K562 (cell line): ENCODE measurements around the gene ZNF800. TPM values are rescaled to one million over a fixed set of nuclear protein-coding genes. Genes with fewer than 3 reads are reported as not detected.

ENCODE experiments used
- BRD4 ChIP-seq: fragments of 200-600 bp; sonication (generic); IDR thresholded peaks from 2 replicates; pipeline ENCODE4 v1.6.1; 2017; ENCODE audit warnings: inconsistent platforms
- CAMTA2 ChIP-seq: fragments of 250-450 bp; sonication (Bioruptor Pico); conservative IDR thresholded peaks from 2 replicates; pipeline ENCODE4 v1.5.1; 2022
- CEBPB ChIP-seq: fragments of 450-650 bp; IDR thresholded peaks from 2 replicates; pipeline ENCODE4 v1.6.1; 2016; ENCODE audit warnings: missing genetic modification characterization, missing compliant biosample characterization
- NFATC3 ChIP-seq: fragments of 450-650 bp; IDR thresholded peaks from 2 replicates; pipeline ENCODE4 v1.6.1; 2017; ENCODE audit warnings: mild to moderate bottlenecking
- RBM39 ChIP-seq: fragments of 200-400 bp; formaldehyde crosslinking; optimal IDR thresholded peaks from 2 replicates; pipeline ENCODE3; 2018; ENCODE audit warnings: low read depth, low read length
- TFAM ChIP-seq: fragments of 250-450 bp; sonication (Bioruptor Pico); conservative IDR thresholded peaks from 2 replicates; pipeline ENCODE4 v1.5.0; 2021; ENCODE audit warnings: mild to moderate bottlenecking, moderate library complexity
- ZNF561 ChIP-seq: fragments of 450-650 bp; formaldehyde crosslinking; conservative IDR thresholded peaks from 2 replicates; pipeline ENCODE4 v1.4.0; 2020; ENCODE audit warnings: mild to moderate bottlenecking, moderate library complexity
- ZZZ3 ChIP-seq: fragments of 450-650 bp; IDR thresholded peaks from 2 replicates; pipeline ENCODE4 v1.6.1; 2016; ENCODE audit warnings: antibody characterized with exemption, mild to moderate bottlenecking, moderate library complexity
- polyA plus RNA-seq, 8 experiments: library from polyadenylated mRNA; depleted of rRNA in 4 of 8; stranded (reverse) in 5 of 8; unstranded in 3 of 8; fragments of >200 nt; fragmentation: Nextera tagmentation in 2 of 8; fragmentation: Illumina TruSeq in 1 of 8; extraction: Ambion mirVana in 2 of 8; extraction: Trizol in 1 of 8; gene quantifications; 2 replicates each; pipeline versions ENCODE4 v1.2.1 to v1.2.3, GENCODE V29; 2011 to 2014; ENCODE audit warnings: inconsistent platforms in 1 of 8, missing spikeins in 1 of 8
- total RNA-seq, 7 experiments: library from RNA; depleted of rRNA in 6 of 7; stranded (reverse); fragments of >200 nt in 6 of 7; fragmentation: Illumina TruSeq in 2 of 7; extraction: Trizol in 2 of 7; gene quantifications; 2 replicates each; pipeline versions ENCODE4 v1.2.1 to v1.2.3, GENCODE V29; 2011 to 2021; ENCODE audit warnings: low replicate concordance in 1 of 7
- TF ChIP-seq, protein P1 (sequence below): sonication (generic); formaldehyde crosslinking; IDR thresholded peaks from 2 replicates; pipeline ENCODE4 v1.8.1; 2023; ENCODE audit warnings: mild to moderate bottlenecking, missing genetic modification reagents
- TF ChIP-seq, protein P2 (sequence below): fragments of 450-650 bp; formaldehyde crosslinking; IDR thresholded peaks from 2 replicates; pipeline ENCODE4 v1.4.0; 2020; ENCODE audit warnings: mild to moderate bottlenecking, moderate library complexity
- TF ChIP-seq, protein P3 (sequence below): sonication (generic); formaldehyde crosslinking; IDR thresholded peaks from 2 replicates; pipeline ENCODE4 v1.8.0; 2023; ENCODE audit warnings: mild to moderate bottlenecking, missing genetic modification reagents
- TF ChIP-seq, protein P4 (sequence below), 3 experiments: fragments of 200-800 bp in 1 of 3; fragments of 250-450 bp in 1 of 3; fragments of 450-650 bp in 1 of 3; sonication (Bioruptor Pico) in 1 of 3; sonication (Bioruptor generic) in 1 of 3; formaldehyde crosslinking in 1 of 3; IDR thresholded peaks; 2 replicates each; pipeline versions ENCODE4 v1.6.1 to v1.8.0; 2016 to 2022; ENCODE audit warnings: mild to moderate bottlenecking in 2 of 3, missing genetic modification characterization in 2 of 3, missing compliant biosample characterization in 1 of 3, moderate library complexity in 1 of 3
- TF ChIP-seq, protein P5 (sequence below): sonication (generic); formaldehyde crosslinking; IDR thresholded peaks from 2 replicates; pipeline ENCODE4 v1.4.0; 2020; ENCODE audit warnings: mild to moderate bottlenecking, missing genetic modification reagents
- TF ChIP-seq, protein P6 (sequence below): sonication (generic); formaldehyde crosslinking; IDR thresholded peaks from 2 replicates; pipeline ENCODE4 v1.9.0; 2022; ENCODE audit warnings: mild to moderate bottlenecking, missing genetic modification reagents

Gene ZNF800
- total and polyA plus RNA-seq, 9 of the 15 experiments (the other 6 are each of a cell fraction or from before 2014, with no cell fraction given) = 7.5 to 58.3 (median 33.4) TPM

DNA sequence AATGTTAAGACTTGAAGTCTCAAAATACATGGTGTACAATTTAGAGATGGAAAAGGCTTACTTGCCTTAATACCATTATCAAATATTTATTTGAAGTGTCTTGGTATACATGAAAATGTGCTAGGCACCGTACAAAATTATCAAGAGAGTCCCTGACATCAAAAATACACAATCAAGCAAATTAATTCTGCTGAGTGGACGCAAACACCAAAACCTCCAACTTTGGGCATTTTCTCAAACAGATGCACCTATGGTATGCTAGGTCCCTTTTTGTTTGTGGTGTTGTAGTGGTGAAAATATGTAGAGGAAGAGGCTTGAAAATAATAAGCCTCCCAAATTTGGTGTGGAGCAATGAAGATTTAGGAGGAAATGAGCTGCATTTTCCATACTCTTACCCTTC, 24.8 kb downstream of the ZNF800 start (continued):
- TF ChIP-seq, protein P1, sequence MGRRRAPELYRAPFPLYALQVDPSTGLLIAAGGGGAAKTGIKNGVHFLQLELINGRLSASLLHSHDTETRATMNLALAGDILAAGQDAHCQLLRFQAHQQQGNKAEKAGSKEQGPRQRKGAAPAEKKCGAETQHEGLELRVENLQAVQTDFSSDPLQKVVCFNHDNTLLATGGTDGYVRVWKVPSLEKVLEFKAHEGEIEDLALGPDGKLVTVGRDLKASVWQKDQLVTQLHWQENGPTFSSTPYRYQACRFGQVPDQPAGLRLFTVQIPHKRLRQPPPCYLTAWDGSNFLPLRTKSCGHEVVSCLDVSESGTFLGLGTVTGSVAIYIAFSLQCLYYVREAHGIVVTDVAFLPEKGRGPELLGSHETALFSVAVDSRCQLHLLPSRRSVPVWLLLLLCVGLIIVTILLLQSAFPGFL (CRISPR knock-in tag) = no peak
- TF ChIP-seq ZZZ3 = no peak
- TF ChIP-seq CEBPB = no peak
- TF ChIP-seq, protein P2, sequence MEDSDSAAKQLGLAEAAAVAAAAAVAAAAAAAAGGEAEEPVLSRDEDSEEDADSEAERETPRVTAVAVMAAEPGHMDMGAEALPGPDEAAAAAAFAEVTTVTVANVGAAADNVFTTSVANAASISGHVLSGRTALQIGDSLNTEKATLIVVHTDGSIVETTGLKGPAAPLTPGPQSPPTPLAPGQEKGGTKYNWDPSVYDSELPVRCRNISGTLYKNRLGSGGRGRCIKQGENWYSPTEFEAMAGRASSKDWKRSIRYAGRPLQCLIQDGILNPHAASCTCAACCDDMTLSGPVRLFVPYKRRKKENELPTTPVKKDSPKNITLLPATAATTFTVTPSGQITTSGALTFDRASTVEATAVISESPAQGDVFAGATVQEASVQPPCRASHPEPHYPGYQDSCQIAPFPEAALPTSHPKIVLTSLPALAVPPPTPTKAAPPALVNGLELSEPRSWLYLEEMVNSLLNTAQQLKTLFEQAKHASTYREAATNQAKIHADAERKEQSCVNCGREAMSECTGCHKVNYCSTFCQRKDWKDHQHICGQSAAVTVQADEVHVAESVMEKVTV (CRISPR knock-in tag) = no peak
- no peak for TF ChIP-seq CAMTA2 (CRISPR knock-in tag)
- TF ChIP-seq TFAM = no peak
- TF ChIP-seq RBM39 = no peak
- no peak for TF ChIP-seq NFATC3
- TF ChIP-seq ZNF561 = no peak
- TF ChIP-seq BRD4 = no peak
- TF ChIP-seq, protein P3, sequence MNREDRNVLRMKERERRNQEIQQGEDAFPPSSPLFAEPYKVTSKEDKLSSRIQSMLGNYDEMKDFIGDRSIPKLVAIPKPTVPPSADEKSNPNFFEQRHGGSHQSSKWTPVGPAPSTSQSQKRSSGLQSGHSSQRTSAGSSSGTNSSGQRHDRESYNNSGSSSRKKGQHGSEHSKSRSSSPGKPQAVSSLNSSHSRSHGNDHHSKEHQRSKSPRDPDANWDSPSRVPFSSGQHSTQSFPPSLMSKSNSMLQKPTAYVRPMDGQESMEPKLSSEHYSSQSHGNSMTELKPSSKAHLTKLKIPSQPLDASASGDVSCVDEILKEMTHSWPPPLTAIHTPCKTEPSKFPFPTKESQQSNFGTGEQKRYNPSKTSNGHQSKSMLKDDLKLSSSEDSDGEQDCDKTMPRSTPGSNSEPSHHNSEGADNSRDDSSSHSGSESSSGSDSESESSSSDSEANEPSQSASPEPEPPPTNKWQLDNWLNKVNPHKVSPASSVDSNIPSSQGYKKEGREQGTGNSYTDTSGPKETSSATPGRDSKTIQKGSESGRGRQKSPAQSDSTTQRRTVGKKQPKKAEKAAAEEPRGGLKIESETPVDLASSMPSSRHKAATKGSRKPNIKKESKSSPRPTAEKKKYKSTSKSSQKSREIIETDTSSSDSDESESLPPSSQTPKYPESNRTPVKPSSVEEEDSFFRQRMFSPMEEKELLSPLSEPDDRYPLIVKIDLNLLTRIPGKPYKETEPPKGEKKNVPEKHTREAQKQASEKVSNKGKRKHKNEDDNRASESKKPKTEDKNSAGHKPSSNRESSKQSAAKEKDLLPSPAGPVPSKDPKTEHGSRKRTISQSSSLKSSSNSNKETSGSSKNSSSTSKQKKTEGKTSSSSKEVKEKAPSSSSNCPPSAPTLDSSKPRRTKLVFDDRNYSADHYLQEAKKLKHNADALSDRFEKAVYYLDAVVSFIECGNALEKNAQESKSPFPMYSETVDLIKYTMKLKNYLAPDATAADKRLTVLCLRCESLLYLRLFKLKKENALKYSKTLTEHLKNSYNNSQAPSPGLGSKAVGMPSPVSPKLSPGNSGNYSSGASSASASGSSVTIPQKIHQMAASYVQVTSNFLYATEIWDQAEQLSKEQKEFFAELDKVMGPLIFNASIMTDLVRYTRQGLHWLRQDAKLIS = no peak
- TF ChIP-seq, protein P4, sequence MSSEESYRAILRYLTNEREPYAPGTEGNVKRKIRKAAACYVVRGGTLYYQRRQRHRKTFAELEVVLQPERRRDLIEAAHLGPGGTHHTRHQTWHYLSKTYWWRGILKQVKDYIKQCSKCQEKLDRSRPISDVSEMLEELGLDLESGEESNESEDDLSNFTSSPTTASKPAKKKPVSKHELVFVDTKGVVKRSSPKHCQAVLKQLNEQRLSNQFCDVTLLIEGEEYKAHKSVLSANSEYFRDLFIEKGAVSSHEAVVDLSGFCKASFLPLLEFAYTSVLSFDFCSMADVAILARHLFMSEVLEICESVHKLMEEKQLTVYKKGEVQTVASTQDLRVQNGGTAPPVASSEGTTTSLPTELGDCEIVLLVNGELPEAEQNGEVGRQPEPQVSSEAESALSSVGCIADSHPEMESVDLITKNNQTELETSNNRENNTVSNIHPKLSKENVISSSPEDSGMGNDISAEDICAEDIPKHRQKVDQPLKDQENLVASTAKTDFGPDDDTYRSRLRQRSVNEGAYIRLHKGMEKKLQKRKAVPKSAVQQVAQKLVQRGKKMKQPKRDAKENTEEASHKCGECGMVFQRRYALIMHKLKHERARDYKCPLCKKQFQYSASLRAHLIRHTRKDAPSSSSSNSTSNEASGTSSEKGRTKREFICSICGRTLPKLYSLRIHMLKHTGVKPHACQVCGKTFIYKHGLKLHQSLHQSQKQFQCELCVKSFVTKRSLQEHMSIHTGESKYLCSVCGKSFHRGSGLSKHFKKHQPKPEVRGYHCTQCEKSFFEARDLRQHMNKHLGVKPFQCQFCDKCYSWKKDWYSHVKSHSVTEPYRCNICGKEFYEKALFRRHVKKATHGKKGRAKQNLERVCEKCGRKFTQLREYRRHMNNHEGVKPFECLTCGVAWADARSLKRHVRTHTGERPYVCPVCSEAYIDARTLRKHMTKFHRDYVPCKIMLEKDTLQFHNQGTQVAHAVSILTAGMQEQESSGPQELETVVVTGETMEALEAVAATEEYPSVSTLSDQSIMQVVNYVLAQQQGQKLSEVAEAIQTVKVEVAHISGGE (CRISPR knock-in tag; IDR thresholded peaks at IDR 0.05) = no peak
- TF ChIP-seq, protein P5, sequence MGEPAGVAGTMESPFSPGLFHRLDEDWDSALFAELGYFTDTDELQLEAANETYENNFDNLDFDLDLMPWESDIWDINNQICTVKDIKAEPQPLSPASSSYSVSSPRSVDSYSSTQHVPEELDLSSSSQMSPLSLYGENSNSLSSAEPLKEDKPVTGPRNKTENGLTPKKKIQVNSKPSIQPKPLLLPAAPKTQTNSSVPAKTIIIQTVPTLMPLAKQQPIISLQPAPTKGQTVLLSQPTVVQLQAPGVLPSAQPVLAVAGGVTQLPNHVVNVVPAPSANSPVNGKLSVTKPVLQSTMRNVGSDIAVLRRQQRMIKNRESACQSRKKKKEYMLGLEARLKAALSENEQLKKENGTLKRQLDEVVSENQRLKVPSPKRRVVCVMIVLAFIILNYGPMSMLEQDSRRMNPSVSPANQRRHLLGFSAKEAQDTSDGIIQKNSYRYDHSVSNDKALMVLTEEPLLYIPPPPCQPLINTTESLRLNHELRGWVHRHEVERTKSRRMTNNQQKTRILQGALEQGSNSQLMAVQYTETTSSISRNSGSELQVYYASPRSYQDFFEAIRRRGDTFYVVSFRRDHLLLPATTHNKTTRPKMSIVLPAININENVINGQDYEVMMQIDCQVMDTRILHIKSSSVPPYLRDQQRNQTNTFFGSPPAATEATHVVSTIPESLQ (CRISPR knock-in tag) = no peak
- TF ChIP-seq, protein P6, sequence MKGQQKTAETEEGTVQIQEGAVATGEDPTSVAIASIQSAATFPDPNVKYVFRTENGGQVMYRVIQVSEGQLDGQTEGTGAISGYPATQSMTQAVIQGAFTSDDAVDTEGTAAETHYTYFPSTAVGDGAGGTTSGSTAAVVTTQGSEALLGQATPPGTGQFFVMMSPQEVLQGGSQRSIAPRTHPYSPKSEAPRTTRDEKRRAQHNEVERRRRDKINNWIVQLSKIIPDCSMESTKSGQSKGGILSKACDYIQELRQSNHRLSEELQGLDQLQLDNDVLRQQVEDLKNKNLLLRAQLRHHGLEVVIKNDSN (CRISPR knock-in tag) = no peak
